ENCODE measurements around the gene MYLIP. TPM values are rescaled to one million over a fixed set of nuclear protein-coding genes. Genes with fewer than 3 reads are reported as not detected.

MYLIP gene
- polyA plus RNA-seq, 1 donor: 41.5 TPM

DNA sequence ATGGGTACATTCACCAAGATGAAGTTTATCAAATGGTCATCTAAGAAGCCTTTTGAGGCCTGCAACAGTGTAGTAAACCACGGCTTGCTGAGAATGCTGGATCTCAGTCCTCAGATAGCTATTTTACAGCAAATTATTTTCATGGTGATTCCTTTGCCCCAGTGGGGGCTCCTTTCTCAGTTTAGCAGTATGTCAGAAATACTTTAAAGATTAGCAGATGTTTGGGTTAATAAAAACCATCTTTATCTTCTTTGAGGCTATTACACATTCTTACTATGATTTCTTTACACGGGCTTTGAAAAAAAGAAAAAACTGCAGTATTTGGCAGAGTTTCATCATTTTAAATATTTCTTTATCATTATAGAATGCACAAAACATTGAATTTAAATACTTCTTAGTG is 10.7 kb downstream of the MYLIP start:
- DNase-seq (ENCODE audit: low read depth): no peak

DNA sequence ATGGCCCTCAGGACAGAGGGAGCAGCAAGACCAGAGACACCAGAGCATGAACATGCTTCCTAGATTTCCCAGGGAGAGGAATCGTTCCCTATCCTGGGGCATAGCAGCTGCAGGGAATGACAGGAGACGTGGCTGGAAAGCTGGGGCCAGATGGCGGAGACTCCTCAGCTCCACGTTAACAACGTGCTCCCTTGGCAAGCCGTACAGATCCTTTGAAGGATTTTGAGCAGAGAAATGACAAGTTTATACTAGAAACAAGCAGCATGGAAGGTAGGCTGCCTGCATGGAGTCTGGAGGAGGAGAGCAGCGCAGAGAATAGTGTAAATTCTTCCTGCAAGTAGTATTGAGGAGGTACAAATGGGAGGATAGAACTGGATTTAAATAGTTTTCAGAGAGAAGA is 11.7 kb downstream of the MYLIP start:
- DNase-seq (ENCODE audit: low read depth): no peak

DNA sequence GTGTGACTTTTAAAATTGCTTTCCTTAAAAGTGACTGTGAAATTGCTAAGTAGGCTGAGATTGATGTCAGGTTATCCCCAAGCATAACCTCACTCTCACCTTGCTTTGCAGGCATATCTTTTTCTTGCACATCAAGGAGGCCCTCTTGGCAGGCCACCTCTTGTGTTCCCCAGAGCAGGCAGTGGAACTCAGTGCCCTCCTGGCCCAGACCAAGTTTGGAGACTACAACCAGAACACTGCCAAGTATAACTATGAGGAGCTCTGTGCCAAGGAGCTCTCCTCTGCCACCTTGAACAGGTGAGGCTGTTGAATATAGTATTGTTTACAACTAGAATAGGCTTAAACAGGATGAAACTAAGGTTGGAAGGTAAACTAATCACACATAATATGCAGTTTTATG is 12.6 kb downstream of the MYLIP start:
- no peak for DNase-seq (ENCODE audit: low read depth)

DNA sequence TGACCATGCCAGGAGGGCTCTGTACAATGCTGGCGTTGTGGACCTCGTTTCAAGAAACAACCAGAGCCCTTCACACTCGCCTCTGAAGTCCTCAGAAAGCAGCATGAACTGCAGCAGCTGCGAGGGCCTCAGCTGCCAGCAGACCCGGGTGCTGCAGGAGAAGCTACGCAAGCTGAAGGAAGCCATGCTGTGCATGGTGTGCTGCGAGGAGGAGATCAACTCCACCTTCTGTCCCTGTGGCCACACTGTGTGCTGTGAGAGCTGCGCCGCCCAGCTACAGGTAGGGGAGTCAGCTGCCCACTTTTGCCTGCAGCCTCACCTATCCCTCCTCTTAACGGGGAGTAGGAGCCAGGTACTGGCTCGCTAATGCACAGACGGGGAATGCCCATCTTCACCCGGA is 16.2 kb downstream of the MYLIP start:
- no peak for DNase-seq (ENCODE audit: low read depth)

DNA sequence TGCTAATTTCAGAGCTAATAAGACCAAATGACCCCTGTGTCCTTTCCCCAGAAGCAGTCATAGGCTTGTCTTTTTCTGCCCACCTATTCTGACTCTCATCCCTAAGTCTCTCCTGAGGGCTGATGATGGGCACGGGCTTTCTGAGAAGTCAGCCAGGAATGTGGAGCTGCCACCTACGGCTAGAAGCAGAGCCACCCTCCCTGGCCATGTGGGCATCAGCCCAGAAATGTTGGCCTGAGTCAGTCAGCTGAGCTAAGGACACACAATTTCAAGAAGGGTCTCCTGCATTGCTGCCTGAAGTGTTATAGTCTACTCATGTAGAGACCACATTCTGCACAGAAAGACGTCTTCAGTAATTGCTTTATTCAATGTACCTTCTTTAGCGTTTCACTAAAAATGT is 17.1 kb downstream of the MYLIP start:
- no peak for DNase-seq (ENCODE audit: low read depth)

DNA sequence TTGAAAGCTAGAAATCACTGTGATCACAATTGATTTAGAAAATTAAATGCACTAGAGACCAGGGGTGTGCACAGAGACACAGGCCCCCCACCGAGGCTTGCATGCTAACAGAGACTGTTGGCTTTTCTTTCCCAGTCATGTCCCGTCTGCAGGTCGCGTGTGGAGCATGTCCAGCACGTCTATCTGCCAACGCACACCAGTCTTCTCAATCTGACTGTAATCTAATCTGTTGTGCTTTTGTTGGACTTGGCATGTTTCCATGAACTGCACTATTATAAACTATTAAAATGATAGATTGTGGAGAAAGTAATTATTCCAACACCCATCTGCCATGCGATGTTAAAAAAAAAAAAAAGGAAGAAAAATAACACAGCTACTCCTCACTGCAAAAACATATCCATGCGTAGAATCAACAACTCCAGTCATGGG is 17.7 kb downstream of the MYLIP start:
- DNase-seq (ENCODE audit: low read depth): no peak

DNA sequence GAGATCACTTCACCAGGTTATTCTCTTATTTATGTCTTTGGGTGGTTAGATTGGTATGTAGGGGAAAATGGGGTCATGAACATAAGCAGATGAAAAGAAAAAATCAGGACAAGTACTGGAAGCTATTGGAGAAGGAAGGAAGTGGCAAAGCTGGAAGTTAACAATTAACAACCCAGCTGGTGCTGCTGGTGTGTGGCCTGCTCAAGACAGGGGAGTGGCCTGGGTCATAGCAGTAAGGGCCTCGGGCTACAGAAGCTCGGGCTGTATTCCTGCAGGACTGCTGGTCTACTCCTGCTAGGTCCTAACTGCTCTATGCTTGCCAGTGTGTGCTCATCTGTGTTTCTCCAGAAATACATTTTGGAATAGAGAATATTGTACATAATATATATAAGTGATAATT is 19.6 kb downstream of the MYLIP start:
- DNase-seq (ENCODE audit: low read depth): no peak

DNA sequence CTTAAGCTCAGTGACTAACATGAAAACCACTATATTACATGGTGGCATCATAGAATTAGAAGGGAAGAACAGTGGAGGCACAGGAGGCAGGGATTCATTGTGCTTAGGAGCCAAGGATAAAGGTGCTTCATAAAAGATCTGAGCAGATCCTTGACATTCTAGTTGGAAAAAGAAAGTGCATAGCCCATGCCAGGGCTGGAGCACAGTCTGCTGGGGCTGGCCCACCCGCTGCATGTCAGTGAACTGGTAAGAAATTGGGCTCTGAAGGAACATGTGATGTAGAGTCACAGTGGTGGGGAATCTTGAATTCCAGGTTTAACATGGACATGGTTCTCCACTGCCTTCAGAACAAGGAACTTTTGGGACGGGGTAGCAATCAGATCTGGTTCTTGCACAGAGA is 20.4 kb downstream of the MYLIP start:
- no peak for DNase-seq (ENCODE audit: low read depth)

DNA sequence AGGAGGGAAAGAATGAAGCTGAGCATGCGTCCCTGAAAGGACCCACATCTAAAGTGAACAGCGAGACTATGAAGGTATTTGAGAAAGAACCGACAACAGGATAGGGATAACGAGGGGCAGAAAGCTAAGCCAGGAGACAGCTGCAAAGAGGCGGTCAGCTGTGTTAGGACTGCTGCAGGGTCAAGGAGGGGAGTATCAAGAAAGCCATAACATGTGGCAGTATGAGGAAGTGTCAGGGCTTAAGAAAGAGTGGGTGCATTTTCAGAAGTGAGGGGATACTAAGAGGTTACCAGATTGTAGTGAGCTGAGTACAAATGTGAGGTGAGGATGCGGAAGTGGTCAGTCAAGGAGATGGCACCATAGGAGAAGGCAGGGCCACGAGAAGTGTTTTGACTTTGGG is 21.2 kb downstream of the MYLIP start:
- DNase-seq (ENCODE audit: low read depth): no peak

DNA sequence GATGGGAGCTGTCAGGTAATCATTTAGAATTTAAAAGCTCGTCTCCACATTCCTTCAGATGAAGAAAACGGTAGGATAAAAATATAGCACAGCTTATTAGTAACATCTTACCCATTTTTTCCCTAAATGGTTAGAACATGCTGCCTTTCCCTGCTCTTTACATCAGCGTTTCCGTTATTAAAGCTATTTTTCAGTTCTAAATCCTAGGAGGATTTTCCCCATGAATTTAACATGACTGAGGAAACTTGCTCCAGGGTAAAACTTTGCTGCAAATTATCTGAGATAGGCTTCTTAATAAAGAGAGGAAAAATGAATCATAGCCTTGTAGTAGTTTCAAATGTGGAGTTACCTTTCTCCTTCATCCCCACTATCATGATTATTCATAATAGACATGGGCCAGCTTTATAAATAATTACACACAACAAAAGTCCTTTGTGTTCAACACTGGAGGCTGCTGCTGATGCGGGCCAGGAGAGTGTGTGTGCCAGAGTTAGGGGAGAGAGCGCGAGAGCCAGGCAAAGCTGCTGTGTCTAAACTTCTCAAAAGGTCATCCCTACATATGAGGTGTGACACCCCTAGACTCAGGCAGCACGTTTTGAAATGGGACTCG is 24.4 kb downstream of the MYLIP start:
- no peak for DNase-seq (ENCODE audit: low read depth)

DNA sequence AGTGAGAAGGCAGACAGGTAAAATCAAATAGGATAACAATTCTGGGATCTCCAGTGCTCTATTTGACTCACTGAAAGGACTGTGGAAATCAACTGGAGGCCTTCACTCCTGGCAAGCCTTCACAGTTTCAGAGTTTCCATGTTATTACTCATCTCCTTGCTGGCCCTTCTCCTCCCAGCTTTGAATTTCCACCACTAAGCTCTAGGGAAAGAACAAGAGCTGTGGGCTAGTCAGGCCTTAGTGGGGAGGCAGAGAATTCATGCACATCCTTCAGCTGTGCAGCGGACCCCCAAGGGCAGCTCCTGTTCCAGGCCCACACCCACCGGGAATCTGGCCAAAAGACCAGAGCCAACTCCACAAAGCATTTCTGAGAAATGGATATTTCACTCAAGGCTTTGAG is 26.0 kb downstream of the MYLIP start:
- DNase-seq (ENCODE audit: low read depth): peak; percentile 88

DNA sequence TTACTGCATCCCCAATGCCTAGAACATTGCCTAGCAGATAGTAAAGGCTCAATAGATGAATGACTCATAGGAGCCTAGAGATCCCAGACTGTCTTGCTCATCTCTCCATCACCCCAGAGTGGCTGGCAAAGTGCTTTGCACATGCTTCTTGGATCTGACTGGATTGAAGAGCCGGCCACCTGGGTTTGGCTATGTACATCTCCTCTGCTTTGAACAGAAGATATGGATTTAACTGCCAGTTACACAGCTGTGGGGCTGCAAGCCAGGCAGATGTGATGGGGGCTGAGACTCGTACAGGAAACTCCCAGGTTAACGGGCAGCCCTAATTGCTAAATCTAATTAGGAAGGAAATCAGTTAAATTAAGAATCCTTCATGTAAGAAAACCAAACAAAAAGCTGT is 28.6 kb downstream of the MYLIP start:
- DNase-seq (ENCODE audit: low read depth): no peak

DNA sequence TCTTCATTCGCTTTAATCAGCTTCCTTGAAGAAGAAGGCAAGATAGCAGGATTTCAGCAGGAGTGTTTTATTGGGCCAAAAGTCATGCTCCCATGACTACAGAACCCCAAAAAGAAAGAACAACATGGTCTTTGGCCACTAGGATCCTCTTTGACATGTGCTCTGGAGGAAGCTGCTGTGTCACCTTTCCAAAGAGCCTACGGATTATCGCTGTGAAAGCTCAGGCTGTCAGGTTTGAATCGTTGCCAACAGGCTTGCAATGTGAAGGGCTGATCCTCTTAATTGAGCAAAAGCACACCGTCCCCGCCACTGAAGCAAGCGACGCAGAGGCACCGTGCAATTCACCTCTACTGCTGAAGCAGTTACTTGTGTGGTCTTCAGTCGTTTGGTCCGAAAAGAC is 29.0 kb downstream of the MYLIP start:
- DNase-seq (ENCODE audit: low read depth): no peak

DNA sequence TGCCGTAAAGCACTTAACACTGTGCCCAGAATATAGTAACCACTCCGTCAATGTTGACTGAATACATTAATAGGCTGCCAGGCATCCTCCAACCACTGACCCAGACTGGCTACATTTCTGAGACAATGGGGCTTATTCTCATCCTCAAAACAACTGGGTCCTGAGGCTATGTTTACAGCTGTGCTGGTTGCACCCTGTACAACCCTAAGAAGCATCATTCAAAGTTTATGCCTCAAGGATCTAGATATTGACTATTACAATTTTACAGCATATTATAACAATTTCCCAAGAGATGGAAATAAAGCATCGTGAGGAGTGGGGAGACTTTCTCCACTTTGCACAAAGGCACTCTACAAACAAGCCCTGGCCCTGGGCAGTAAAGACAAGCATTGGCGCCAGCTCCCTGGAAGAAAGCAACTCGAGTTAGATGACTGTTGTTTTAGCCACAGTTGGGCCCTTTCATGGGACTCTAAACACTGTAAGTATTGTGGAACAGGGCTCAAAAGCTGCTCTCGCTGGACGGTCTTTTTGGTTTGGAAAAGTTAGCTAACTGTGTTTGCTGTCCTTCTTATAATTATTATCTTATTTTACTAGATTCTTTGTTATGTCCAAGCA is 30.2 kb downstream of the MYLIP start:
- no peak for DNase-seq (ENCODE audit: low read depth)

DNA sequence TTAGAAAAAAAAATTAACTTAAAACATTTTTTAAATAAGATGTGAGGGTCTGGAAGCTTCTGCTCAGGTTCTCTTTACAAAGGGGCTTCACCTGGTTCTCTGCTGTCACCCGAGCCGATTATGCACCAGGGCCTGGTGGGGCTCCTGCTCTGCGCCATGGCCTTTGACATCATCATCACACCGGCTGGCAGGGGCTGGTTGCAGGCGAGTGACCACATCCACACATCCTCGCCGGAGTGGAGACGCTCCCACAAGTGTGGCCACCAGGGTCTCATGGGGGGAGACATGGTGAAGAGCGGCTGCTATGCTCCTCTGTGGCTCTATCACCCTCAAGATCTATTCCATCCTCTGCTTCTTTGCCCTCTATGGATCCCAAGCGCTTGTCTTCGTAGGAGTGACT is 31.9 kb downstream of the MYLIP start:
- no peak for DNase-seq (ENCODE audit: low read depth)

DNA sequence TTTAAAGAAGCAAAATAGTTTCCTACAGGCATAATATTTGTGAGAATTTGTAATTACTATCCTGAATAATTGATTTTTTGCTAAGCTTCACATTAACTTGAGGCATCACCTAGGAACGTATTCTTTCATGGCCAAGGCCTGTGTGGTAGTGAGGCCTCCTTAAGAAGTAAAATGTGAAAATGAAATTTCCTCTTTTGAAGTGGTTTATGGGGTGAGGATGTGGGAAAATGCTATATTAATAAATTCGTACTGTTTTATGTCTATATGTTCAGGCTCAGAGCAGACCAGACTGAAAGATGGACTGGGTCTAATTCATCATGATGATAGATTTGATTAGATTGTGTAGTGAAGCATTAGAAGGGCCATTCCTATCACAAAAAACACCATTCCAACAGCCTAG is 33.1 kb downstream of the MYLIP start:
- DNase-seq (ENCODE audit: low read depth): no peak

DNA sequence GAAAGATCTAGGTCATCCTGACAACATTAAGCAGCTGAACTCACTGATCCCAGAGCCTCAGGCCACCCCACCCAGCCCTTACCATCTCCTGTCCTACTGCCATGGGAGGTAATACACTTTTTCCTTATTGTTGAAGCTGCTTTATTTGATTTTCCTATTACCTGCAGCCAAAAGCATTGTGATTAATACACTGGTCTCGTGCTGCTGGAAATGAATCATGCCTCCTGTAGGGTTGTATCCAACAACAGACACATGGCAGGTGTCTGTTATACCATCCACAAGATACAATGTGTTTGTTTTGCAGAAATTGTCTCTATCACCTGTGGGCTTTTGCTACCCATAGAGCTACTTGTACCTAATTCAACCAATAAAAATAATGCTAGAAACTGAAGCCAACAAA is 34.2 kb downstream of the MYLIP start:
- DNase-seq (ENCODE audit: low read depth): no peak

DNA sequence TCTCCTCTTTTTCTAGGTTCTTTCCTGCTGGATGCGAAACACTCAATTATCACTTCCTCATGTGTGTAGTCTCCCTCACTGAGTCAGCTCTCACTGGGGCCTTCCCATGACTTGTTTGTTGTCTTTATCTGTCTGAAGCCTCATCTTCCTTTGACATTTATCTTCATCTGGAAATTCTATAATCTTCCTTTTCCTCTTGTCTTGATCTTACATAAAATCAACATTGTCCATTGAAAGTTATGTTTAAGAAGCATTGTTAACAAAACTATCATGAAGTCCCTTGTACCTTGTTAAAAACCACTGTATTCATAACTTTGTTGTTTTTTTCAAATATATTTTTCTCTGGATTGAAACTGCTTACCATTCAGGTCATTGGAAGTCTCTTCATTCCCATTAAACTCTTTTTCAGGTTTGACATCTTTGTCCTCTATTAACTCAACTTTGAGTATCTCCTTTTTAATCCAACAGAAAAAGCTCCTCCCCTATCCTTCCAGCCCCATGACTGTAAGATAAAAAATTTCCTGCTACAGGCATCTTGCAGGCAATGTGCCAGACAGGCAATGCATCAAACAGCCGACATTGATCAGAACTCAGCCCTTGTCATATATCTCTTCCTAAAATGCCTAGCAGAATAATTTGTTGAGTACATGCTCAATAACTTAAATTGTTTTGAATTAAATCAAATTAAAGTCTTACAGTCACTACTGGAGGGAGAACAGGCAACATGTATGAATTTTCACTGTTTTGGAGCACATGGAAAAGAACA is 34.8 kb downstream of the MYLIP start:
- DNase-seq (ENCODE audit: low read depth): no peak

DNA sequence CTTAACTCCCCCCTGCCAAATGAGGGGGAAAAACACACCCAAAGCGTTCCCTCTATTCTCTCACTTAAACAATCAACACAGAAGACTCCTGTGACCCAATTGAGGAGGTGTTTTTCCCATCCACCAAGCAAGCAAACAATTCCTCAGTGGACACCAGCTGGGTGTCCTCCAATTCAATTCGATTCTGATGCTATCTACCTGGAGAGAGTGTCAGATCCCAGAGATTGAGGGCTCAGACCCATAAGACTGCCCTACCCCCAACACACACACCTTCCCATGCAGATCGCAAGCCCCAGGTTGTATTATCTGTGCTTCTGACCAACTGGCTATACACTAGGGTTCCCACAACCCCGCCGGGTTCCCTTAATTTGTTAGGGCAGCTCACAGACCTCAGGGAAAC is 36.8 kb downstream of the MYLIP start:
- DNase-seq (ENCODE audit: low read depth): no peak

DNA sequence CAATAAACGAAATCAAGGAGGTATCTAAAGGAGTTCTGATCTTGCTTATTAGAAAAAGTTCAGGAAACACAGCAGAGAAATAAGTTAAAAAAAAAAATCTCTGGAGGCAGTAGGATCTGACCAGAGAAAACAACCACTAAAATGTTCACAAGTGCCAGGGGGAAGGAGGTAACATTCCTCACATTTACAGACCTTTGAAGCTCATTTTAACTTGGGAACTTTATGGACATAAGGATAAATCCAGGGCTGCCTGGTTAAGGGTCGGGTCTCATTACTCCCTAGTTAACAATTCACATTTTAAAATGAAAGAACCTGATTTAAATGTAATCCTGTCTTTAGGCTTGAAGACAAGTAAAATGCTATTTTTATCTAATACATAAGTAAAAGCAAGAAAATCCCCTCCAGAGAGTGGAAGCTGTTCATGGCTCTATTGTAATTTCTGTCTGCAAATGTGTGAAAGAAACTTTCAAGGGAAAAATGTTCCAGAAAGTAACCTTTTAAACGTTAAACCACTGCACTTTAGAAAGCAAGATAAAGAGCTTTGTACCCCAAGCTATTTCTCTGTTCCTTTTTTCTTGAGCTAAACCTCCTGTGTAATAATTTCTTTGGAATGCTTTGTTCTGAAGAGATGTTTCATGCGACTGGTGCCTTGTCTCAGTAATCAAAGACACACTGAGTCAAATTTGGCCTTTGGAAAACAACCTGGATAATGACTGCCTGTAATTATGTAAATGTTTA is 38.2 kb downstream of the MYLIP start:
- no peak for DNase-seq (ENCODE audit: low read depth)

DNA sequence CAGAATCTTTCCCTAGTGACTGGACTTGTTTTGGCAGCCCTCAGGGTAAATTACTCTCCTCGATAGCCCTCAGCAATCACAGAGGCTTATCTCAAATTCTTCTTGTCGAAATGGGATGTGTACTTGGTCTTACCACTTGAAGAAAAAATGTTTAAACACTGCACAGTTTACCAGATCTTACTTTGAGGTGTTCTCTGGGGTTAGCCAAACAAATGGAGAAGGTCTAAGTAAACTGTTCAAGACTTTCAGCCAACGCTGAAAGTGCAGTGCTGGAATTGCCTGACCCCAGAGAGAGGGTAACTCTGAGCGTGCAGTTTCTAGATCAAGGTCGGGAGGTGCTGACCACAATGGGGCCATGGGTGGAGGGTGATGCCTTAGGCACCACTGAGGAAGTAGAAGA is 39.2 kb downstream of the MYLIP start:
- DNase-seq (ENCODE audit: low read depth): no peak

DNA sequence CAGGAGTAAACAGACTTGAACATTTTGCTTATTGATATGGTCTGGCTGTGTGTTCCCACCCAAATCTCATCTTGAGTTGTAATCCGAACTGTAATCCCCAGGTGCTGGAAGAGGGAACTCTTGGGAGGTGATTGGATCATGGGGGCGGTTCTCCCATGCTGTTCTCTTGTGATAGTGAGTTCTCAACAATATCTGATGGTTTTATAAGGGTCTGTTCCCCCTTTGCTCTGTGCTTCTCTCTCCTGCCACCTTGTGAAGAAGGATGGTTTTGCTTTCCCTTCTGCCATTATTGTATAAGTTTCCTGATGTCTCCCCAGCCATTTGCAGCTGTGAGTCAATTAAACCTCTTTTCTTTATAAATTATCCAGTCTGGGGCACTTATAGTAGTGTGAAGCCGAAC is 40.0 kb downstream of the MYLIP start:
- no peak for DNase-seq (ENCODE audit: low read depth)

DNA sequence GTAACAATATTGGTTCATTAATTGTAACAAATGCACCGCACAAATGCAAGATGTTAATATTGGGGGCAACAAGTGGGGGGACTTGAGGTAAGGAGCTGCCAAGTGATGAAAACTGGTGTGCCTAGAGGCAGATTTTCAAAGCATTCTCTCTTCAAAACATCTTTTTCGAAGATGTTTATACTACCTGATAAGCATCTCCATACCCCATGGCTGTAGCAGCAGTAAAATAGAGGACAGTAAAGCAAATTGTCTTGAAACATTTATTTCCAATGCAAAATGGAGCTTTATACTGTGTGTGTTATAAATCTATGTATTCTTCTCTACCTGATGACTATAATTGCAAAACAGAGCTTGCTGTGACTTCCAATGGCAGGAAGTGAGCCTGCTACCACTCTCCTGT is 42.5 kb downstream of the MYLIP start:
- no peak for DNase-seq (ENCODE audit: low read depth)
